Fibroblast of lung (primary cell): ENCODE measurements around the gene NUP37. TPM values are rescaled to one million over a fixed set of nuclear protein-coding genes. Genes with fewer than 3 reads are reported as not detected.

ENCODE experiments used
- DNase-seq, 2 donors: peaks; one replicate each; pipeline versions ENCODE4 v3.0.0 to v3.0.0-alpha.2; 2010; ENCODE audit warnings: low read depth in 2 of 2
- H2AFZ ChIP-seq: 2 replicates; pipeline ENCODE4 v1.5.1; 2012; ENCODE audit warnings: low read length, control low read depth, inconsistent platforms
- H3K27ac ChIP-seq: 2 replicates; pipeline ENCODE4 v1.5.1; 2011; ENCODE audit warnings: low read length, control low read depth; ENCODE audit not compliant: insufficient read depth
- H3K27me3 ChIP-seq: 2 replicates; pipeline ENCODE4 v1.5.1; 2011; ENCODE audit warnings: mild to moderate bottlenecking, low read length; ENCODE audit not compliant: control insufficient read depth, insufficient read depth
- H3K36me3 ChIP-seq: 2 replicates; pipeline ENCODE4 v1.5.1; 2011; ENCODE audit warnings: low read length; ENCODE audit not compliant: control insufficient read depth, insufficient read depth
- H3K4me1 ChIP-seq: 2 replicates; pipeline ENCODE4 v1.5.1; 2011; ENCODE audit warnings: low read length; ENCODE audit not compliant: control insufficient read depth, insufficient read depth; ENCODE audit errors: extremely low read depth
- H3K4me2 ChIP-seq: 2 replicates; pipeline ENCODE4 v1.5.1; 2011; ENCODE audit warnings: low read length, control low read depth; ENCODE audit not compliant: insufficient read depth; ENCODE audit errors: extremely low read depth
- H3K4me3 ChIP-seq, 4 experiments: fragments of 200-600 bp in 1 of 4; sonication (generic) in 1 of 4; replicated peaks in 1 of 4; 2 replicates each; pipeline ENCODE4 v1.5.1; 2011 to 2016; ENCODE audit warnings: low read length in 4 of 4, low read depth in 3 of 4, mild to moderate bottlenecking in 3 of 4, control low read depth in 2 of 4, inconsistent platforms in 1 of 4, mixed read lengths in 1 of 4; ENCODE audit not compliant: insufficient read depth in 1 of 4; ENCODE audit errors: control extremely low read depth in 1 of 4
- H3K79me2 ChIP-seq: 2 replicates; pipeline ENCODE4 v1.5.1; 2012; ENCODE audit warnings: mild to moderate bottlenecking, low read length, inconsistent platforms; ENCODE audit not compliant: control insufficient read depth, insufficient read depth
- H3K9ac ChIP-seq: 2 replicates; pipeline ENCODE4 v1.5.1; 2011; ENCODE audit warnings: mild to moderate bottlenecking, low read length, control low read depth; ENCODE audit not compliant: insufficient read depth
- H3K9me3 ChIP-seq: 2 replicates; pipeline ENCODE4 v1.5.1; 2012; ENCODE audit warnings: low read depth, low read length; ENCODE audit not compliant: control insufficient read depth, insufficient read depth
- H4K20me1 ChIP-seq: 2 replicates; pipeline ENCODE4 v1.5.1; 2011; ENCODE audit warnings: low read length; ENCODE audit not compliant: control insufficient read depth, insufficient read depth; ENCODE audit errors: extremely low read depth
- CTCF ChIP-seq, 2 donors: IDR thresholded peaks in 1 of 2; conservative IDR thresholded peaks in 1 of 2; 1 replicate in 1 of 2; 2 replicates in 1 of 2; pipeline ENCODE4 v1.5.1; 2011 to 2012; ENCODE audit warnings: low read length in 2 of 2, control low read depth in 1 of 2, inconsistent platforms in 1 of 2, low read depth in 1 of 2, mild to moderate bottlenecking in 1 of 2
- EZH2 ChIP-seq: IDR thresholded peaks from 2 replicates; pipeline ENCODE4 v1.5.1; 2012; ENCODE audit warnings: low read length, control low read depth, mild to moderate bottlenecking; ENCODE audit errors: missing control alignments
- polyA plus RNA-seq, 2 donors: library from polyadenylated mRNA; depleted of rRNA in 1 of 2; stranded (reverse) in 1 of 2; unstranded in 1 of 2; fragments of >200 nt; gene quantifications; 2 replicates each; pipeline ENCODE4 v1.2.1, GENCODE V29; 2011 to 2012; ENCODE audit warnings: missing spikeins in 1 of 2
- total RNA-seq: library from RNA; depleted of rRNA; stranded (reverse); fragments of >200 nt; gene quantifications from 2 replicates; pipeline ENCODE4 v1.2.1, GENCODE V29; 2014

NUP37 gene
- total and polyA plus RNA-seq, 2 donors (not counting 1 experiment from before 2014, with no cell fraction given): 38.3 to 61.9 TPM

- H2AFZ ChIP-seq: peak overlapping the region; percentile 79
- no peaks in the 10 kb centered on the region for H3K79me2 ChIP-seq
- H3K4me3 ChIP-seq: peak overlapping the region; percentile 77 to 96 (median 86)
- H4K20me1 ChIP-seq: no peaks in the 10 kb centered on the region
- peaks cover 1% of the 10 kb centered on the region for H3K36me3 ChIP-seq
- peak overlapping the region; percentile 67 for H3K4me2 ChIP-seq
- no peak for TF ChIP-seq CTCF (conservative IDR thresholded peaks at IDR 0.05 in 1 of 2, IDR thresholded peaks at IDR 0.05 in 1 of 2; ENCODE audit: low read depth in 1 of 2, low read length in 2 of 2)
- TF ChIP-seq EZH2: no peak
- peak overlapping the region; percentile 84 for H3K27ac ChIP-seq
- H3K27me3 ChIP-seq: no peaks in the 10 kb centered on the region
- H3K9me3 ChIP-seq: no peaks in the 10 kb centered on the region
- peak overlapping the region; percentile 83 for H3K9ac ChIP-seq
- no peaks in the 10 kb centered on the region for H3K4me1 ChIP-seq
- DNase-seq: peak in 1 of 2 donors; percentile 14
These were observed 58.8 kb downstream of the NUP37 start for GRCh38 chr12:102061096-102061559.

GRCh38 chr12:102059343-102059742, 60.6 kb downstream of the NUP37 start:
- no peak overlapping the region for H3K27ac ChIP-seq
- no peak for TF ChIP-seq EZH2
- TF ChIP-seq CTCF (conservative IDR thresholded peaks at IDR 0.05 in 1 of 2, IDR thresholded peaks at IDR 0.05 in 1 of 2; ENCODE audit: low read depth in 1 of 2, low read length in 2 of 2): no peak
- no peaks in the 10 kb centered on the region for H3K4me1 ChIP-seq
- H3K27me3 ChIP-seq: no peaks in the 10 kb centered on the region
- DNase-seq: no peak
- H3K9ac ChIP-seq: no peak overlapping the region
- H3K36me3 ChIP-seq: peaks cover 1% of the 10 kb centered on the region
- H3K4me2 ChIP-seq: no peak overlapping the region
- H4K20me1 ChIP-seq: no peaks in the 10 kb centered on the region
- no peak overlapping the region for H2AFZ ChIP-seq
- H3K9me3 ChIP-seq: no peaks in the 10 kb centered on the region
- H3K79me2 ChIP-seq: no peaks in the 10 kb centered on the region
- H3K4me3 ChIP-seq: no peak overlapping the region

GRCh38 chr12:102054345-102054744, 65.6 kb downstream of the NUP37 start:
- Histone ChIP-seq H3K9me3 (no peaks in the 10 kb centered on the region), H3K79me2 (no peaks in the 10 kb centered on the region), H2AFZ (no peak overlapping the region), H3K4me3 (no peak overlapping the region), H3K4me2 (no peak overlapping the region), H3K27me3 (no peaks in the 10 kb centered on the region), H3K27ac (no peak overlapping the region), H3K9ac (no peak overlapping the region), H3K4me1 (no peaks in the 10 kb centered on the region), H4K20me1 (no peaks in the 10 kb centered on the region), H3K36me3 (peaks cover 4% of the 10 kb centered on the region)
- no peak for DNase-seq
- TF ChIP-seq EZH2 (no peak), CTCF (conservative IDR thresholded peaks at IDR 0.05 in 1 of 2, IDR thresholded peaks at IDR 0.05 in 1 of 2; ENCODE audit: low read depth in 1 of 2, low read length in 2 of 2) (no peak)
